ENCODE data around the gene NAA40. TPM values are rescaled to one million over a fixed set of nuclear protein-coding genes. Genes with fewer than 3 reads are reported as not detected.

NAA40 gene
- total RNA-seq, 3 donors from 2014 or later: 5.9 to 27.4 (median 19.7) TPM

- H3K27me3 ChIP-seq: no peaks in the 10 kb centered on the region
- H3K27ac ChIP-seq: no peak overlapping the region
- DNase-seq (ENCODE audit: low spot score in 2 of 2): no peak
- peaks cover 5% of the 10 kb centered on the region for H3K36me3 ChIP-seq
- H3K4me3 ChIP-seq: no peak overlapping the region
- intact Hi-C loops (cut with DNase I; ENCODE audit: low total_unique reads): no loop called here
- H3K9me3 ChIP-seq: no peaks in the 10 kb centered on the region
- TF ChIP-seq POLR2A (IDR thresholded peaks at IDR 0.05): no peak
- no peak for TF ChIP-seq CTCF (IDR thresholded peaks at IDR 0.05)
- TF ChIP-seq POLR2AphosphoS5 (IDR thresholded peaks at IDR 0.05): no peak
- H3K4me1 ChIP-seq: peaks cover 0 to 7% of the 10 kb centered on the region in 2 donors
Measured at GRCh38 chr11:63896071-63896470, 42.7 kb upstream of the NAA40 start.

- intact Hi-C loops (cut with DNase I; ENCODE audit: low total_unique reads): no loop called here
- no peaks in the 10 kb centered on the region for H3K27me3 ChIP-seq
- no peaks in the 10 kb centered on the region for H3K9me3 ChIP-seq
- H3K4me1 ChIP-seq: peaks cover 0 to 7% of the 10 kb centered on the region in 2 donors
- H3K27ac ChIP-seq: peak overlapping the region; percentile 1 to 48
- no peak for TF ChIP-seq POLR2A (IDR thresholded peaks at IDR 0.05)
- no peak for TF ChIP-seq POLR2AphosphoS5 (IDR thresholded peaks at IDR 0.05)
- TF ChIP-seq CTCF (IDR thresholded peaks at IDR 0.05): no peak
- no peak for DNase-seq (ENCODE audit: low spot score in 2 of 2)
- peaks cover 9% of the 10 kb centered on the region for H3K36me3 ChIP-seq
- no peak overlapping the region for H3K4me3 ChIP-seq
Measured at GRCh38 chr11:63897459-63898146, 41.2 kb upstream of the NAA40 start.

- intact Hi-C loops (cut with DNase I; ENCODE audit: low total_unique reads): no loop called here
- no peak for TF ChIP-seq POLR2AphosphoS5 (IDR thresholded peaks at IDR 0.05)
- no peak for TF ChIP-seq CTCF (IDR thresholded peaks at IDR 0.05)
- TF ChIP-seq POLR2A (IDR thresholded peaks at IDR 0.05): no peak
- H3K27me3 ChIP-seq: no peaks in the 10 kb centered on the region
- peaks cover 33% of the 10 kb centered on the region for H3K36me3 ChIP-seq
- no peak overlapping the region for H3K27ac ChIP-seq
- DNase-seq (ENCODE audit: low spot score in 2 of 2): no peak
- no peak overlapping the region for H3K4me3 ChIP-seq
- H3K9me3 ChIP-seq: no peaks in the 10 kb centered on the region
- H3K4me1 ChIP-seq: peaks cover 0 to 7% of the 10 kb centered on the region in 2 donors
Measured at GRCh38 chr11:63901660-63902059, 37.1 kb upstream of the NAA40 start.

GRCh38 chr11:63903884-63904283, 34.9 kb upstream of the NAA40 start:
- Histone ChIP-seq H3K4me3 (no peak overlapping the region), H3K27ac (no peak overlapping the region), H3K36me3 (peaks cover 28% of the 10 kb centered on the region), H3K9me3 (no peaks in the 10 kb centered on the region), H3K4me1 (no peaks in the 10 kb centered on the region), H3K27me3 (no peaks in the 10 kb centered on the region)
- DNase-seq (ENCODE audit: low spot score in 2 of 2): no peak
- TF ChIP-seq CTCF (IDR thresholded peaks at IDR 0.05): no peak
- TF ChIP-seq POLR2AphosphoS5 (IDR thresholded peaks at IDR 0.05): no peak
- TF ChIP-seq POLR2A (IDR thresholded peaks at IDR 0.05): no peak
- intact Hi-C loops (cut with DNase I; ENCODE audit: low total_unique reads): no loop called here

DNA sequence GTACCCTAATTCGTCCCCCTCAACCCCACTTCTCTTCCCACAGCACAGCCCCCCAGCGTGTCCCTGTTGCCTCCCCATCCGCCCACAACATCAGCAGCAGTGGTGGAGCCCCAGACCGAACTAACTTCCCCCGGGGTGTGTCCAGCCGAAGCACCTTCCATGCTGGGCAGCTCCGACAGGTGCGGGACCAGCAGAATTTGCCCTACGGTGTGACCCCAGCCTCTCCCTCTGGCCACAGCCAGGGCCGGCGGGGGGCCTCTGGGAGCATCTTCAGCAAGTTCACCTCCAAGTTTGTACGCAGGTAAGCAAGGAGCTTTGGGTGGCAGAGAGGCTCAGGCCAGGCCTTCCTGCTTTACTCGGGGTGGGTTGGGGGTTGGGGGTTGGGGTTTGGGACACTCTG, 34.1 kb upstream of the NAA40 start:
- Histone ChIP-seq H3K27me3 (no peaks in the 10 kb centered on the region), H3K27ac (no peak overlapping the region), H3K36me3 (peaks cover 28% of the 10 kb centered on the region), H3K4me1 (no peaks in the 10 kb centered on the region), H3K9me3 (no peaks in the 10 kb centered on the region), H3K4me3 (no peak overlapping the region)
- DNase-seq (ENCODE audit: low spot score in 2 of 2): no peak
- intact Hi-C loops (cut with DNase I; ENCODE audit: low total_unique reads): no loop called here
- TF ChIP-seq CTCF (IDR thresholded peaks at IDR 0.05): no peak
